ENCODE measurements around the gene NLGN4Y. TPM values are rescaled to one million over a fixed set of nuclear protein-coding genes. Genes with fewer than 3 reads are reported as not detected.

Gene NLGN4Y
- total RNA-seq, 1 experiment from 2014 or later = not detected

GRCh38 chrY:14818452-14818851, 294.1 kb downstream of the NLGN4Y start:
- Mint-ChIP-seq H3K4me3 (no peak overlapping the region), H3K27ac (no peak overlapping the region), H3K9me3 (no peaks in the 10 kb centered on the region), H3K36me3 (ENCODE audit: insufficient read depth in 1 of 3, low read depth in 3 of 3) (no peaks in the 10 kb centered on the region), H3K4me1 (no peaks in the 10 kb centered on the region), H3K27me3 (ENCODE audit: low read depth) (no peaks in the 10 kb centered on the region)
- Histone ChIP-seq H3K27ac (ENCODE audit: insufficient read length, low read depth, low read length) (no peak overlapping the region), H4K20me1 (ENCODE audit: control insufficient read depth, insufficient read depth, insufficient read length) (no peaks in the 10 kb centered on the region), H3K23me2 (ENCODE audit: insufficient read length, low read depth, low read length, poor library complexity, severe bottlenecking) (no peaks in the 10 kb centered on the region), H3K14ac (ENCODE audit: insufficient read depth, low read length) (no peak overlapping the region), H3K4me2 (ENCODE audit: insufficient read depth, insufficient read length, low read length) (no peak overlapping the region), H2BK20ac (ENCODE audit: low read depth, low read length, poor library complexity, severe bottlenecking) (no peak overlapping the region), H3T11ph (ENCODE audit: low read length) (no peak overlapping the region), H2BK12ac (ENCODE audit: insufficient read length, low read depth, low read length) (no peak overlapping the region), H3K27me3 (ENCODE audit: insufficient read depth, low read length) (no peaks in the 10 kb centered on the region), H2BK120ac (ENCODE audit: low read depth, low read length, poor library complexity, severe bottlenecking) (no peak overlapping the region), H3K4me1 (ENCODE audit: insufficient read depth, low read length) (no peaks in the 10 kb centered on the region), H4K91ac (ENCODE audit: insufficient read length, low read depth, low read length) (no peak overlapping the region), H2BK15ac (ENCODE audit: low read depth, low read length) (no peak overlapping the region), H3K79me1 (ENCODE audit: insufficient read depth, low read depth, low read length, poor library complexity, severe bottlenecking) (no peaks in the 10 kb centered on the region), H2AFZ (ENCODE audit: low read length) (no peak overlapping the region), H3K56ac (ENCODE audit: insufficient read length, low read depth, low read length) (no peak overlapping the region), H4K5ac (ENCODE audit: insufficient read length, low read depth, low read length) (no peak overlapping the region), H3K4ac (ENCODE audit: low read depth, low read length) (no peak overlapping the region), H3K9ac (ENCODE audit: extremely low read depth, insufficient read length, low read length) (no peak overlapping the region), H2AK5ac (ENCODE audit: insufficient read length, low read length) (no peak overlapping the region), H4K8ac (replicated peaks; ENCODE audit: insufficient read length, low read depth, low read length) (no peak overlapping the region), H3K79me2 (ENCODE audit: insufficient read depth, low read length) (no peaks in the 10 kb centered on the region), H3K9me3 (ENCODE audit: control insufficient read depth, low read depth, low read length) (no peaks in the 10 kb centered on the region), H3K18ac (ENCODE audit: insufficient read length, low read depth, low read length) (no peak overlapping the region), H2BK5ac (ENCODE audit: insufficient read length, low read length) (no peak overlapping the region), H3K23ac (ENCODE audit: insufficient read length, low read depth, low read length) (no peak overlapping the region)
- TF ChIP-seq CTCF (conservative IDR thresholded peaks at IDR 0.05) = no peak
- no peak for DNase-seq

All from H9 (cell line).